Measurements from ENCODE around the gene ZFC3H1. TPM values are rescaled to one million over a fixed set of nuclear protein-coding genes. Genes with fewer than 3 reads are reported as not detected.
"Not testable (repeated sequence)": the region's sequence is repeated elsewhere in the genome, so short reads cannot be mapped to it uniquely, and the experiment has no call there.

ZFC3H1 gene
- total and polyA plus RNA-seq, 2 of the 8 experiments (the other 6 are each of a cell fraction or from before 2014, with no cell fraction given), result 20.0 to 32.4 TPM

- no peak for TF ChIP-seq KDM5A (IDR thresholded peaks at IDR 0.05; ENCODE audit: low read length)
Measured at GRCh38 chr12:71702590-71702989, 38.9 kb upstream of the ZFC3H1 start (continued).

GRCh38 chr12:71702181-71702580 lies 38.5 kb upstream of the ZFC3H1 start:
- CTCF ChIA-PET (ENCODE audit: partially characterized antibody); H3K4me3 ChIP-seq (ENCODE audit: extremely low read depth in 1 of 4, insufficient read depth in 2 of 4, low read depth in 3 of 4, low read length in 4 of 4); H3K23me2 ChIP-seq (ENCODE audit: low read depth, low read length); H3K56ac ChIP-seq (replicated peaks; ENCODE audit: insufficient read length, low read depth, low read length); H2BK5ac ChIP-seq (ENCODE audit: low read depth, low read length); H3K27me3 ChIP-seq (replicated peaks in 1 of 4; ENCODE audit: control insufficient read depth in 3 of 4, extremely low read depth in 1 of 4, insufficient read depth in 3 of 4, low read length in 3 of 4); H3K23ac ChIP-seq (ENCODE audit: insufficient read length); H3K79me2 ChIP-seq (ENCODE audit: control insufficient read depth in 1 of 2, insufficient read depth in 2 of 2, low read length in 2 of 2); H2BK15ac ChIP-seq (ENCODE audit: low read length); H3K4me2 ChIP-seq (ENCODE audit: insufficient read depth in 1 of 2, low read depth in 2 of 2, low read length in 2 of 2); H4K91ac ChIP-seq (replicated peaks; ENCODE audit: insufficient read length, low read length); H2AFZ ChIP-seq (ENCODE audit: low read length); H2BK20ac ChIP-seq (ENCODE audit: low read length); H3K79me1 ChIP-seq (ENCODE audit: low read depth, low read length); H3K18ac ChIP-seq (ENCODE audit: extremely low read depth, low read length); H3K4ac ChIP-seq (replicated peaks; ENCODE audit: insufficient read length, low read depth, low read length); H4K8ac ChIP-seq (ENCODE audit: extremely low read depth, insufficient read depth, low read length); FAIRE-seq; H2BK12ac ChIP-seq (ENCODE audit: low read depth, low read length); H4K5ac ChIP-seq (ENCODE audit: insufficient read length, low read depth, low read length); DNase-seq (ENCODE audit: low read depth in 1 of 2, low spot score in 2 of 2); H4K20me1 ChIP-seq (replicated peaks in 1 of 2; ENCODE audit: control insufficient read depth in 1 of 2, insufficient read depth in 2 of 2, low read length in 2 of 2); H2BK120ac ChIP-seq (replicated peaks; ENCODE audit: low read depth, low read length); H3K9ac ChIP-seq (replicated peaks in 1 of 4; ENCODE audit: extremely low read depth in 1 of 4, low read depth in 3 of 4, low read length in 3 of 4); POLR2A ChIA-PET (ENCODE audit: partially characterized antibody); H2AK5ac ChIP-seq (ENCODE audit: low read depth, low read length); H3K27ac ChIP-seq (ENCODE audit: low read depth, low read length); H3K4me1 ChIP-seq (replicated peaks in 1 of 4; ENCODE audit: control insufficient read depth in 3 of 4, insufficient read depth in 4 of 4, low read length in 3 of 4); H3K14ac ChIP-seq (ENCODE audit: insufficient read length); H3K9me3 ChIP-seq (ENCODE audit: insufficient read depth in 2 of 2, low read depth in 1 of 2, low read length in 1 of 2): not testable (repeated sequence)
- 80% methylated on average over 8 of the region's 8 CpGs; no CpG with 5 or more reads in 1 of the 2 experiments for WGBS, 2 experiments (ENCODE audit: extremely low coverage in 1 of 2, insufficient coverage in 1 of 2, insufficient read length in 1 of 2, insufficient replicate concordance in 2 of 2, low coverage in 1 of 2, low lambda C conversion rate in 2 of 2, missing lambda C conversion rate in 1 of 2)
- H3K36me3 ChIP-seq (ENCODE audit: control insufficient read depth in 2 of 4, insufficient read depth in 4 of 4, low read length in 3 of 4), result peaks cover 0 to 12% (median 4%) of the 10 kb centered on the region in 4 experiments; a peak in 3 of 8 replicates

Measured in H1 (cell line).